GM13977 (cell line): ENCODE data around the gene LGALS9.
A peak's percentile ranks its signal among the peaks of the same experiment; 100 is the strongest.

Experiments
- DNase-seq: peaks from one replicate; pipeline ENCODE4 v3.0.0; 2012; ENCODE audit warnings: low spot score
- in situ Hi-C: fragments of 300-500 bp; cut with MboI; formaldehyde crosslinking; loops from one replicate; pipeline ENCODE4 v1.12.0; 2022; ENCODE audit warnings: low sequenced_read_pairs, low pct_unique_long_range_greater_than_20kb, mixed read lengths, inconsistent platforms; ENCODE audit not compliant: unreplicated experiment
- TF ChIP-seq, protein P1 (sequence below): IDR thresholded peaks from 2 replicates; pipeline ENCODE4 v1.5.1; 2012; ENCODE audit warnings: mild to moderate bottlenecking, control low read depth; ENCODE audit not compliant: insufficient read depth; ENCODE audit errors: extremely low read depth, missing control alignments

LGALS9 gene

DNA sequence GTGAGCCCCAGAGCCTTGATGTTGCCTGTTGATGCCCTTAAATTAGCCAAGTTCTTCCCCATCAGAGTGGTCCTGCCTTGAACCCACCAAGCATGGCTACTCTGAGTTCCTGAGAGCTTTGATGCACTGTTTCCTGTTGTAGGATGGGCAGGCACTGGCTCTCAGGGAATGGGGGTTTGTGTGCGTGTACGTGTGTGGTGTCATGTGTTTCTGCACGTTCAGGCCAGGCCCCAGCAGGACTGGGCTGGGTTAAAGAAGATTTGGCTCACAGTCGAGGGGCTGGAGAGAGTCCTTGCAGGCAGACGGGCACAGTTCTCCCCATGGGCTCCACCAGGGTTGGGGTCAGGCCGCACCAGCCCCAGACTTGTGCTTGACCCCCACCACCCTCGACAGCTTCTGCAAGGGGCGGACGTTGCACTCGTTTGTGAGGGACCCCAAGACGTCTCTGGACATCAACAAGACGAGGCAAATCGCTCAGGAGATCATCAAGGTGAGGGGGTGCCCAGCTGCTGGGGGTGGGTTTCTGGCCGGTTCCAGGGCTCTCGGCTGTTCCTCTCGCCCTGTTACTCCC lies 23.4 kb upstream of the LGALS9 start:
- in situ Hi-C loops, result loop anchor here (10.0 kb wide), 2 partner anchors 47 to 373 kb away; no protein-coding TSS in a partner anchor
- TF ChIP-seq, protein P1, sequence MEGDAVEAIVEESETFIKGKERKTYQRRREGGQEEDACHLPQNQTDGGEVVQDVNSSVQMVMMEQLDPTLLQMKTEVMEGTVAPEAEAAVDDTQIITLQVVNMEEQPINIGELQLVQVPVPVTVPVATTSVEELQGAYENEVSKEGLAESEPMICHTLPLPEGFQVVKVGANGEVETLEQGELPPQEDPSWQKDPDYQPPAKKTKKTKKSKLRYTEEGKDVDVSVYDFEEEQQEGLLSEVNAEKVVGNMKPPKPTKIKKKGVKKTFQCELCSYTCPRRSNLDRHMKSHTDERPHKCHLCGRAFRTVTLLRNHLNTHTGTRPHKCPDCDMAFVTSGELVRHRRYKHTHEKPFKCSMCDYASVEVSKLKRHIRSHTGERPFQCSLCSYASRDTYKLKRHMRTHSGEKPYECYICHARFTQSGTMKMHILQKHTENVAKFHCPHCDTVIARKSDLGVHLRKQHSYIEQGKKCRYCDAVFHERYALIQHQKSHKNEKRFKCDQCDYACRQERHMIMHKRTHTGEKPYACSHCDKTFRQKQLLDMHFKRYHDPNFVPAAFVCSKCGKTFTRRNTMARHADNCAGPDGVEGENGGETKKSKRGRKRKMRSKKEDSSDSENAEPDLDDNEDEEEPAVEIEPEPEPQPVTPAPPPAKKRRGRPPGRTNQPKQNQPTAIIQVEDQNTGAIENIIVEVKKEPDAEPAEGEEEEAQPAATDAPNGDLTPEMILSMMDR, result no peak
- no peak for DNase-seq

DNA sequence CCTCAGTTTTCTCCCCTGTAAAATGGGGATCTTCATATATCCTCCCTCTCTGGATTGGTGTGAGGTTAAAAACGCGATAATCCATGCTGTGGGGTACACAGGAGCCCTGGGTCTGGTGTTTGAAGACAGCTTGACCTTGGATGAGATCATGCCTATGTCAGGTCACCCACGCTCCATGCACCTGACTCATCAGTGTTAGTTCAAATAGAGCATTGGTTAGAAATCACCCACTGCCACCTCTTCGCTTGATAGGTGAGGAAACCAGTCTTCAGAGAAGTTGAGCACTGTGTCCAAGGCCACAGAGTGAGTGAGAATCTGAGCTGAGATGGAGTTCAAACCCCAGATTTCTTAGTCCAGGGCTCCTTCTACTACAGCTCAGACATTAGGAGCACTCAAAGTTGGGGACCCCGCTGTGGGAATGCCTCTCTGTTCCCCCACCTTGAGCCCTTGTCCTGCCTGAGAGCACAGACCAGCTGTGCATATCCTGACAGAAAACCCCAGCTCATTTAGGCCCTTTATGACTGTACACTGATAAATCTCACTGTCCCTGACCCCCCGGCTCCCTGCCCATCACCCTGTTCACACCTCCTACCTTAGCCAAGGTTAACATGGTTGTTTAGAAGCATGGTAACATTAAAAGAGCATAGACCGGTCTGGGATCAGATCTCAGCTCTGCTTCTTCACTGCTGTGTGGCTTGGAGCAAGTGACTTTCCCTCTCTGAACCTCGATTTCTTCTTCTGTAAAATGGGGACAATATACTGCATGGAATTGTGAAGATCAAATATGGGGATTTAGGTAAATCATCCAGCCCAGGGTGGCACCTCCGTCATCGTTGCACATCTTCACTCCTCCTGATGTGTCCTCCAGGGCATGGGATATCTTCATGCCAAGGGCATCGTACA lies 22.4 kb upstream of the LGALS9 start:
- in situ Hi-C loops, result loop anchor here (10.0 kb wide), 2 partner anchors 46 to 374 kb away; no protein-coding TSS in a partner anchor
- DNase-seq, result no peak
- TF ChIP-seq, protein P1, result no peak

DNA sequence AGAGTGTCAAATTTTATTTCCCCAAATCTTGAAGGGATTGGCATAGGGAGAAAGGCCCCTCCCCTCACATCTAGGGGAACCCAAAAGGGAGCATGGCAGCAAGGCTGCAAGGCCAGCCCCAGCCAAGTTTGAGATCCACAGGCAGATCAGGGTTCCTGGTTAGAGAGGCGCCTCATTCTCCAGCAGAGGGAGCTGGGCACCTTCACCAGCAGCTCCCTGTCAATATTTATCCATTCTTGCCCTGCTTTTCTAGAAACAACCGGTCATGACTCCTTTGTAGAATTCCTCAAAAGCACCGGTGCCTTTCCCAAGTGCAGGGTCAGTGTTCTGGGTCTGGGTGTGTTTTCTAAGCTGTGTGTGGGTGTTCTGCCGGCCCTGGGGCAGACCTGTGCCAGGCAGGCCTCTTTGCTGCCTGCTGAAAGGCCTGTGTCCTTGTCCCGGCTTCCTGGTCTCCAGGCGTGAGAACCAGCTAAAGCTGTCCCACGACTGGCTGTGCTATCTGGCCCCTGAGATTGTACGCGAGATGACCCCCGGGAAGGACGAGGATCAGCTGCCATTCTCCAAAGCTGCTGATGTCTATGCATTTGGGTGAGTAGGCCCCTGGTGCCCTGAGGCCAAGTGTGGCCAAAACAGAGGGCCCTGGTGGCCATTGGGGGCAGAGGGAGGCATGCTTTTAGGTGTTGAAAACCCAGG lies 21.2 kb upstream of the LGALS9 start:
- DNase-seq, result no peak
- TF ChIP-seq, protein P1, result peak; percentile 45
- in situ Hi-C loops, result loop anchor here (10.0 kb wide), 2 partner anchors 45 to 375 kb away; no protein-coding TSS in a partner anchor

DNA sequence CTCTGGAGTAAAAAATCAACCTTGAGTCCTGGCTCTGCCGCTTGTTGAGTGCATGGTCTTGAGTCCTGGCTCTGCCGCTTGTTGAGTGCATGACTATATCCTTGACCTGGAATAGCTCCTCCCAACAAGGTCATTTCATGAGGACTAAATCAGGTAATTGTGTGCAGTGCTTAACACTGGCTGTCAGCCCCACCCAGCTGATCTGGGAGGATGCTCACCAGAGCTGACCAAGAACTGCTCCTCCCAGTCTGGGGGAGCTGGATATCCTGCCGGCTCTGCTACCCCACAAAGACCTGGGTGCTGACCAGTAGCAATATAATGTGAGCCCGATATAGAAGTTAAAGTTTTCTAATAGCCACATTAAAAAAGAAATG lies 20.7 kb upstream of the LGALS9 start:
- in situ Hi-C loops, result no loop called here

DNA sequence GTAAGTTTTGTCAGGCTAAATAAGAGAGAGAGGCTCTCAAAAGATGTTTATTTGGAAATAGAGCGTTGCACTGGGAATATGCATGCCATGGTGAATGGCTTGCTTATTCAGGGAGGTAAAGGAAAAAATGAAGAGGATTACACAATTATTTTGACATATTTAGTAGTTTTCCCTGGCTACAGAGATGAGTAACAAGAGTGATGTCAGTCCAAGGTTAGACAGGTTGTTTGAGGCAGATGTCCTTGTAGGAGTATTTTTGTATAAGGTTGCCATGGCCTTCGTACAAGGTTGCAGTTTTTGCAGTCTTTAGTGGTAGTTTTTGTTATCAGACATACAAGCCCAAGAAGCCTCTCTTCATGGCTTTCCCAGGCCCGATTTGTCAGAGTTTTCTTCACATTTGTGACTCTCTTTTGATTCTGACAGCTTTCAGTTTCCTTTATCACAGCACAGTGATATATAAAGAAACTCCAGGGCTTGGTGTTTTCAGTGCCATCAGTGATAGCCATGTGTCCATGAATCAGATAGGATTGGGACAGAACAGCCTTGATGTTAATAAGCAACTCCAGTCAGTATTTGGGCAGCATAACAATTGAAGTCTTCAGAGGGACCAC lies 18.7 kb upstream of the LGALS9 start:
- in situ Hi-C loops, result no loop called here
- no peak for DNase-seq
- TF ChIP-seq, protein P1, result no peak

More for the DNA sequence above, 20.7 kb upstream of the LGALS9 start:
- TF ChIP-seq, protein P1, result no peak
- DNase-seq, result no peak

DNA sequence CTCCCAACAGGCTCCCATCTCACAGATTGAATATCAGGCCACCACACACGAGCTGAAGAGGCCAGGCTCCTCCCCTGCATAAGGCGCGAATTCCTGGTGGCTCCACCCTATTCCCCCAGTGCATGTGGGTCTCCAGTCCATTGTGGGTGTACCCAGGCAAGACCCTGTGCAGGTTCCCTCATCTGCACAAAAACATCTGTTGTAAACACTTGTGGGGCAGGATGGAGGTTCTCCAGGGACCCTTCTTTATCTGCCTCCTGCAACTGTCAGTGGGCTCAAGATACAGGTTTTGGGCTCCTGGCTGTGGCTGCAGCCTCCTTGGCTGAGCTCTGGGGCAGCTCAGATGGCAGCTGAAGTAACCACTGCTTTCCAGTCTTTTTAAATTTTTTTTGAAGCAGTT lies 17.6 kb upstream of the LGALS9 start:
- in situ Hi-C loops, result no loop called here
- no peak for DNase-seq
- TF ChIP-seq, protein P1, result no peak
